ENCODE results near the gene ZNF175. TPM values are rescaled to one million over a fixed set of nuclear protein-coding genes. Genes with fewer than 3 reads are reported as not detected.

The ZNF175 gene
- polyA plus RNA-seq, 1 donor (not counting 4 experiments of a cell fraction or from before 2014, with no cell fraction given), result 3.8 TPM

GRCh38 chr19:51592521-51592920, 21.4 kb downstream of the ZNF175 start:
- Histone ChIP-seq H3K4me3 (ENCODE audit: control insufficient read depth in 2 of 3, extremely low read depth in 1 of 3, insufficient read depth in 2 of 3, low read depth in 1 of 3, low read length in 3 of 3) (no peak overlapping the region), H3K27me3 (ENCODE audit: control insufficient read depth, extremely low read depth, insufficient read depth, low read length) (no peaks in the 10 kb centered on the region), H3K27ac (ENCODE audit: control insufficient read depth, insufficient read depth, low read length) (no peak overlapping the region), H3K79me2 (ENCODE audit: control insufficient read depth, insufficient read depth, low read length) (no peaks in the 10 kb centered on the region), H3K4me2 (ENCODE audit: control insufficient read depth, extremely low read depth, insufficient read depth, low read depth, low read length) (no peak overlapping the region), H3K4me1 (ENCODE audit: control insufficient read depth, extremely low read depth, insufficient read depth, low read length) (peaks cover 10% of the 10 kb centered on the region), H3K9ac (ENCODE audit: control insufficient read depth, extremely low read depth, insufficient read depth, low read length) (no peak overlapping the region), H3K9me1 (ENCODE audit: control insufficient read depth, extremely low read depth, insufficient read depth, low read length) (no peaks in the 10 kb centered on the region), H2AFZ (ENCODE audit: control insufficient read depth, low read length) (no peak overlapping the region), H4K20me1 (ENCODE audit: control insufficient read depth, extremely low read depth, insufficient read depth, low read length) (no peaks in the 10 kb centered on the region), H3K36me3 (ENCODE audit: control insufficient read depth in 2 of 2, extremely low read depth in 1 of 2, insufficient read depth in 2 of 2, low read length in 2 of 2) (peaks cover 0 to under 1% of the 10 kb centered on the region in 2 experiments), H3K9me3 (ENCODE audit: control insufficient read depth, low read depth, low read length) (peaks cover under 1% of the 10 kb centered on the region)
- DNase-seq (ENCODE audit: low read depth, low spot score), result no peak
- no peak for TF ChIP-seq EZH2 (IDR thresholded peaks at IDR 0.05; ENCODE audit: low read length)
- no peak for TF ChIP-seq CTCF (optimal IDR thresholded peaks at IDR 0.05 in 1 of 3, IDR thresholded peaks at IDR 0.05 in 1 of 3, conservative IDR thresholded peaks at IDR 0.05 in 1 of 3; ENCODE audit: extremely low read depth in 1 of 3, insufficient read depth in 2 of 3, low read length in 3 of 3)
- dilution Hi-C loops (cut with MboI; ENCODE audit: extremely low pct_ligation_motif_present, low sequenced_read_pairs), result no loop called here
- FAIRE-seq, result no peak

- peak overlapping the region; percentile 71 for H3K9ac ChIP-seq (ENCODE audit: control insufficient read depth, extremely low read depth, insufficient read depth, low read length)
- DNase-seq (ENCODE audit: low read depth, low spot score) (no peak), FAIRE-seq (no peak)
Measured at GRCh38 chr19:51593138-51593890, 22.2 kb downstream of the ZNF175 start.

More at GRCh38 chr19:51593138-51593890, 22.2 kb downstream of the ZNF175 start:
- H3K36me3 ChIP-seq (ENCODE audit: control insufficient read depth in 2 of 2, extremely low read depth in 1 of 2, insufficient read depth in 2 of 2, low read length in 2 of 2), result no peaks in the 10 kb centered on the region
- no peaks in the 10 kb centered on the region for H4K20me1 ChIP-seq (ENCODE audit: control insufficient read depth, extremely low read depth, insufficient read depth, low read length)
- peaks cover 10% of the 10 kb centered on the region for H3K4me1 ChIP-seq (ENCODE audit: control insufficient read depth, extremely low read depth, insufficient read depth, low read length)
- H2AFZ ChIP-seq (ENCODE audit: control insufficient read depth, low read length), result peak overlapping the region; percentile 97
- no peaks in the 10 kb centered on the region for H3K9me3 ChIP-seq (ENCODE audit: control insufficient read depth, low read depth, low read length)
- no peaks in the 10 kb centered on the region for H3K27me3 ChIP-seq (ENCODE audit: control insufficient read depth, extremely low read depth, insufficient read depth, low read length)
- H3K9me1 ChIP-seq (ENCODE audit: control insufficient read depth, extremely low read depth, insufficient read depth, low read length), result no peaks in the 10 kb centered on the region
- H3K79me2 ChIP-seq (ENCODE audit: control insufficient read depth, insufficient read depth, low read length), result no peaks in the 10 kb centered on the region
- dilution Hi-C loops (cut with MboI; ENCODE audit: extremely low pct_ligation_motif_present, low sequenced_read_pairs), result no loop called here
- H3K27ac ChIP-seq (ENCODE audit: control insufficient read depth, insufficient read depth, low read length), result no peak overlapping the region
- H3K4me3 ChIP-seq (ENCODE audit: control insufficient read depth in 2 of 3, extremely low read depth in 1 of 3, insufficient read depth in 2 of 3, low read depth in 1 of 3, low read length in 3 of 3), result peak overlapping the region; percentile 51 to 83 (median 70)
- peak overlapping the region; percentile 75 for H3K4me2 ChIP-seq (ENCODE audit: control insufficient read depth, extremely low read depth, insufficient read depth, low read depth, low read length)
- no peak for TF ChIP-seq CTCF (optimal IDR thresholded peaks at IDR 0.05 in 1 of 3, IDR thresholded peaks at IDR 0.05 in 1 of 3, conservative IDR thresholded peaks at IDR 0.05 in 1 of 3; ENCODE audit: extremely low read depth in 1 of 3, insufficient read depth in 2 of 3, low read length in 3 of 3)
- TF ChIP-seq EZH2 (IDR thresholded peaks at IDR 0.05; ENCODE audit: low read length), result no peak
